ENCODE measurements around the gene ATXN1.

ATXN1 gene

GRCh38 chr6:16404456-16404855, 356.8 kb downstream of the ATXN1 start:
- Histone ChIP-seq H3K4me3 (ENCODE audit: low read length, poor library complexity, severe bottlenecking) (no peak overlapping the region), H3K4me1 (ENCODE audit: insufficient read depth, low read length, poor library complexity, severe bottlenecking) (peaks cover 19% of the 10 kb centered on the region), H3K36me3 (ENCODE audit: insufficient read depth, low read length) (no peaks in the 10 kb centered on the region; the same call in 1 of the 2 replicates), H3K9me2 (replicated peaks; ENCODE audit: low read depth, low read length) (no peaks in the 10 kb centered on the region), H3K27me3 (ENCODE audit: insufficient read depth, low read length, poor library complexity, severe bottlenecking) (no peaks in the 10 kb centered on the region), H3K4me2 (ENCODE audit: low read depth, low read length, poor library complexity, severe bottlenecking) (no peak overlapping the region), H3K9me3 (ENCODE audit: insufficient read depth, low read depth, low read length) (no peaks in the 10 kb centered on the region), H3F3A (ENCODE audit: low read depth) (no peaks in the 10 kb centered on the region), H3K79me2 (ENCODE audit: insufficient read depth, low read length) (no peaks in the 10 kb centered on the region), H2AFZ (ENCODE audit: low read length) (no peak overlapping the region), H3K9ac (ENCODE audit: low read depth, low read length, poor library complexity, severe bottlenecking) (no peak overlapping the region), H4K20me1 (ENCODE audit: insufficient read depth, low read length, poor library complexity, severe bottlenecking) (no peaks in the 10 kb centered on the region)
- no peak for TF ChIP-seq CTCF (conservative IDR thresholded peaks at IDR 0.05; ENCODE audit: low read length)
- TF ChIP-seq EZH2phosphoT487 (IDR thresholded peaks at IDR 0.05; ENCODE audit: borderline replicate concordance) = no peak

GRCh38 chr6:16403831-16404230, 357.4 kb downstream of the ATXN1 start:
- Histone ChIP-seq H4K20me1 (ENCODE audit: insufficient read depth, low read length, poor library complexity, severe bottlenecking) (no peaks in the 10 kb centered on the region), H3K4me3 (ENCODE audit: low read length, poor library complexity, severe bottlenecking) (no peak overlapping the region), H3K79me2 (ENCODE audit: insufficient read depth, low read length) (no peaks in the 10 kb centered on the region), H2AFZ (ENCODE audit: low read length) (no peak overlapping the region), H3K9ac (ENCODE audit: low read depth, low read length, poor library complexity, severe bottlenecking) (no peak overlapping the region), H3K27me3 (ENCODE audit: insufficient read depth, low read length, poor library complexity, severe bottlenecking) (no peaks in the 10 kb centered on the region), H3K4me1 (ENCODE audit: insufficient read depth, low read length, poor library complexity, severe bottlenecking) (peaks cover 19% of the 10 kb centered on the region), H3K9me3 (ENCODE audit: insufficient read depth, low read depth, low read length) (no peaks in the 10 kb centered on the region), H3K9me2 (replicated peaks; ENCODE audit: low read depth, low read length) (no peaks in the 10 kb centered on the region), H3K36me3 (ENCODE audit: insufficient read depth, low read length) (no peaks in the 10 kb centered on the region; the same call in 1 of the 2 replicates), H3F3A (ENCODE audit: low read depth) (no peaks in the 10 kb centered on the region), H3K4me2 (ENCODE audit: low read depth, low read length, poor library complexity, severe bottlenecking) (no peak overlapping the region)
- TF ChIP-seq CTCF (conservative IDR thresholded peaks at IDR 0.05; ENCODE audit: low read length) = peak; percentile 57
- no peak for TF ChIP-seq EZH2phosphoT487 (IDR thresholded peaks at IDR 0.05; ENCODE audit: borderline replicate concordance)

- no peaks in the 10 kb centered on the region for H3K27me3 ChIP-seq (ENCODE audit: insufficient read depth, low read length, poor library complexity, severe bottlenecking)
- peaks cover 19% of the 10 kb centered on the region for H3K4me1 ChIP-seq (ENCODE audit: insufficient read depth, low read length, poor library complexity, severe bottlenecking)
- H3K4me3 ChIP-seq (ENCODE audit: low read length, poor library complexity, severe bottlenecking) = no peak overlapping the region
- H3K9me2 ChIP-seq (replicated peaks; ENCODE audit: low read depth, low read length) = no peaks in the 10 kb centered on the region
- no peak overlapping the region for H2AFZ ChIP-seq (ENCODE audit: low read length)
- H4K20me1 ChIP-seq (ENCODE audit: insufficient read depth, low read length, poor library complexity, severe bottlenecking) = no peaks in the 10 kb centered on the region
- H3F3A ChIP-seq (ENCODE audit: low read depth) = no peaks in the 10 kb centered on the region
- H3K4me2 ChIP-seq (ENCODE audit: low read depth, low read length, poor library complexity, severe bottlenecking) = no peak overlapping the region
- H3K79me2 ChIP-seq (ENCODE audit: insufficient read depth, low read length) = no peaks in the 10 kb centered on the region
- H3K9ac ChIP-seq (ENCODE audit: low read depth, low read length, poor library complexity, severe bottlenecking) = no peak overlapping the region
- TF ChIP-seq EZH2phosphoT487 (IDR thresholded peaks at IDR 0.05; ENCODE audit: borderline replicate concordance) (no peak), CTCF (conservative IDR thresholded peaks at IDR 0.05; ENCODE audit: low read length) (no peak)
- no peaks in the 10 kb centered on the region for H3K9me3 ChIP-seq (ENCODE audit: insufficient read depth, low read depth, low read length)
- H3K36me3 ChIP-seq (ENCODE audit: insufficient read depth, low read length) = no peaks in the 10 kb centered on the region; the same call in 1 of the 2 replicates
Measured at GRCh38 chr6:16402581-16402900, 358.7 kb downstream of the ATXN1 start.

All from Loucy (cell line).